ENCODE measurements around the gene SLC25A47. TPM values are rescaled to one million over a fixed set of nuclear protein-coding genes. Genes with fewer than 3 reads are reported as not detected.

The SLC25A47 gene
- total RNA-seq, 1 experiment from 2014 or later, result not detected

DNA sequence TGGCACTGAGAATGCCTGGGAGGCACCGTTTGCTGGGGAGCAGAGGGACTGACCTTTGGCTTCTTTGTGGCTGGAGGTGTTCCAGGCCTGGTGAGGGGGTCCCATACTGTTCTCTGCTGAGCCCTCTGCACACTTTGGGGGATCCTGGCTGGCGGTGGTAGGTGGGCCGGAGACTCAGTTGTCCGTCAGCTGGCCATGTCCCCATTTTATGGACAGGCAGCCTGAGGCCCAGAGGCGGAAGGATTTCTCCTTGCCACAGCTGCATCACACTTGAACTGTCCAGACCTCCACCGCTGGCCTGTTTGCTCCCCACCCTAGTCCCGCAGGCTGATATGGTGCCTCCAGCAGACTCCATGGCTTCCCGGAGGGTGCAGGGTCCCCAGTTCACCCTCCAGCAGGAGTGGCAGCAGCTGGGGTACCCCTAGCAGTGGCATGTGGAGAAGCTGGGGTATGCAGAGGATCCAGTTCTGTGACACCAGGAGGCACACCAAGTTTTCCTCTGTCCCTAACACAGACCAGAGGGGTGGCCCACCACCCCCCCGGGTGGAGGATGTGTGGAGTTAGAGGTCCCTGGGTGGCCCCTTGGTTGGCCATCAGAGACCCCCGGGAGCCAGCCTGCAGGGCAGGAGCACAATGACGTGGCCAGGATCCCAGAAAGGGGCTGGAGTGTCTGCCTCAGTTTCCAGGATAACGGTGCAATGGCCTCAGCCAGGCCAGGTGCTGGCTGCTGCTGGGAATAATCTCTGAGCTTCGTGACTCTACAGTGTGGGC lies 31.6 kb upstream of the SLC25A47 start:
- Histone ChIP-seq H3K4me3 (ENCODE audit: low read depth in 2 of 2, low read length in 2 of 2) (no peak overlapping the region), H3K4me1 (ENCODE audit: control insufficient read depth, insufficient read depth, low read length) (peaks cover 14% of the 10 kb centered on the region), H3K9me3 (ENCODE audit: control insufficient read depth, insufficient read depth, low read depth, low read length) (no peaks in the 10 kb centered on the region), H3K27ac (ENCODE audit: low read length) (no peak overlapping the region), H3K36me3 (ENCODE audit: control insufficient read depth, insufficient read depth, low read length) (no peaks in the 10 kb centered on the region), H3K27me3 (ENCODE audit: control insufficient read depth, insufficient read depth, low read length) (no peaks in the 10 kb centered on the region)
- in situ Hi-C loops (cut with HindIII; ENCODE audit: low pct_unique_long_range_greater_than_20kb, low sequenced_read_pairs), result no loop called here
- POLR2A ChIA-PET, result no interaction called here
- ATAC-seq, result no peak
- DNase-seq (ENCODE audit: low read depth, low spot score), result no peak
- intact Hi-C loops (cut with micrococcal nuclease; ENCODE audit: unreplicated experiment), result no loop called here
- no TSS peak for BruUV-seq (replicated peaks)
- CTCF ChIA-PET, result interaction anchor here (0.5 kb wide), 1 partner anchor 11 kb away, joined by 4 read pairs; no protein-coding TSS in a partner anchor
- TF ChIP-seq SIN3A (IDR thresholded peaks at IDR 0.05; ENCODE audit: borderline replicate concordance, insufficient read depth, low read depth, low read length) (no peak), POLR2AphosphoS5 (IDR thresholded peaks at IDR 0.05; ENCODE audit: low read depth, low read length) (no peak), TCF7L2 (IDR thresholded peaks at IDR 0.05; ENCODE audit: low read depth, low read length) (no peak)
- TF ChIP-seq, protein P1, sequence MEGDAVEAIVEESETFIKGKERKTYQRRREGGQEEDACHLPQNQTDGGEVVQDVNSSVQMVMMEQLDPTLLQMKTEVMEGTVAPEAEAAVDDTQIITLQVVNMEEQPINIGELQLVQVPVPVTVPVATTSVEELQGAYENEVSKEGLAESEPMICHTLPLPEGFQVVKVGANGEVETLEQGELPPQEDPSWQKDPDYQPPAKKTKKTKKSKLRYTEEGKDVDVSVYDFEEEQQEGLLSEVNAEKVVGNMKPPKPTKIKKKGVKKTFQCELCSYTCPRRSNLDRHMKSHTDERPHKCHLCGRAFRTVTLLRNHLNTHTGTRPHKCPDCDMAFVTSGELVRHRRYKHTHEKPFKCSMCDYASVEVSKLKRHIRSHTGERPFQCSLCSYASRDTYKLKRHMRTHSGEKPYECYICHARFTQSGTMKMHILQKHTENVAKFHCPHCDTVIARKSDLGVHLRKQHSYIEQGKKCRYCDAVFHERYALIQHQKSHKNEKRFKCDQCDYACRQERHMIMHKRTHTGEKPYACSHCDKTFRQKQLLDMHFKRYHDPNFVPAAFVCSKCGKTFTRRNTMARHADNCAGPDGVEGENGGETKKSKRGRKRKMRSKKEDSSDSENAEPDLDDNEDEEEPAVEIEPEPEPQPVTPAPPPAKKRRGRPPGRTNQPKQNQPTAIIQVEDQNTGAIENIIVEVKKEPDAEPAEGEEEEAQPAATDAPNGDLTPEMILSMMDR (IDR thresholded peaks at IDR 0.05), result no peak
- TF ChIP-seq, protein P2, sequence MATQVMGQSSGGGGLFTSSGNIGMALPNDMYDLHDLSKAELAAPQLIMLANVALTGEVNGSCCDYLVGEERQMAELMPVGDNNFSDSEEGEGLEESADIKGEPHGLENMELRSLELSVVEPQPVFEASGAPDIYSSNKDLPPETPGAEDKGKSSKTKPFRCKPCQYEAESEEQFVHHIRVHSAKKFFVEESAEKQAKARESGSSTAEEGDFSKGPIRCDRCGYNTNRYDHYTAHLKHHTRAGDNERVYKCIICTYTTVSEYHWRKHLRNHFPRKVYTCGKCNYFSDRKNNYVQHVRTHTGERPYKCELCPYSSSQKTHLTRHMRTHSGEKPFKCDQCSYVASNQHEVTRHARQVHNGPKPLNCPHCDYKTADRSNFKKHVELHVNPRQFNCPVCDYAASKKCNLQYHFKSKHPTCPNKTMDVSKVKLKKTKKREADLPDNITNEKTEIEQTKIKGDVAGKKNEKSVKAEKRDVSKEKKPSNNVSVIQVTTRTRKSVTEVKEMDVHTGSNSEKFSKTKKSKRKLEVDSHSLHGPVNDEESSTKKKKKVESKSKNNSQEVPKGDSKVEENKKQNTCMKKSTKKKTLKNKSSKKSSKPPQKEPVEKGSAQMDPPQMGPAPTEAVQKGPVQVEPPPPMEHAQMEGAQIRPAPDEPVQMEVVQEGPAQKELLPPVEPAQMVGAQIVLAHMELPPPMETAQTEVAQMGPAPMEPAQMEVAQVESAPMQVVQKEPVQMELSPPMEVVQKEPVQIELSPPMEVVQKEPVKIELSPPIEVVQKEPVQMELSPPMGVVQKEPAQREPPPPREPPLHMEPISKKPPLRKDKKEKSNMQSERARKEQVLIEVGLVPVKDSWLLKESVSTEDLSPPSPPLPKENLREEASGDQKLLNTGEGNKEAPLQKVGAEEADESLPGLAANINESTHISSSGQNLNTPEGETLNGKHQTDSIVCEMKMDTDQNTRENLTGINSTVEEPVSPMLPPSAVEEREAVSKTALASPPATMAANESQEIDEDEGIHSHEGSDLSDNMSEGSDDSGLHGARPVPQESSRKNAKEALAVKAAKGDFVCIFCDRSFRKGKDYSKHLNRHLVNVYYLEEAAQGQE (IDR thresholded peaks at IDR 0.05; ENCODE audit: insufficient read depth in 1 of 2, low read depth in 2 of 2, low read length in 1 of 2), result no peak

DNA sequence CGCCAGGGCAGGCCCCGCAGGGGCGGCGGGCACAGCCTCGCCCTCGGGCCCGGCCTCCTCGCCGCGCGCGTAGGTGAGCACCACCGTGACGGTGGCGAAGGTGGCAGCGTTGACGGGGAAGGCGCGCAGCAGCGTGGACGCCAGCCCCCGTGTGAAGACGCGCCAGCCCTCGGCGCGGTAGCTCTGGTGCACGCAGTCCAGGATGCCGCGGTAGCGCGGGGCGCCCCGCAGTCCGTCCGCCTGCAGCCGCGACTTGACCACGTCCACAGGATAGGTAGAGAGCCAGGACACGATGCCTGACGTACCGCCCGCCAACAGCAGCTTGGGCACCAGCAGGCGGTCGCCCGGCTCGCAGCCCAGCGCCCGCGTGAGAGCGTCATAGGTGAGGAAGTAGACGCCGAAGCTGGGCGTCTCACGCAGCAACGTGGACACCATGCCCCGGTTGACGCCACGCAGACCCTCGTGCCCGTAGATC lies 30.8 kb upstream of the SLC25A47 start:
- CTCF ChIA-PET, result no interaction called here

More for the DNA sequence above, 30.8 kb upstream of the SLC25A47 start:
- Histone ChIP-seq H3K4me1 (ENCODE audit: control insufficient read depth, insufficient read depth, low read length) (peaks cover 5% of the 10 kb centered on the region), H3K27me3 (ENCODE audit: control insufficient read depth, insufficient read depth, low read length) (no peaks in the 10 kb centered on the region), H3K36me3 (ENCODE audit: control insufficient read depth, insufficient read depth, low read length) (no peaks in the 10 kb centered on the region), H3K9me3 (ENCODE audit: control insufficient read depth, insufficient read depth, low read depth, low read length) (no peaks in the 10 kb centered on the region), H3K27ac (ENCODE audit: low read length) (no peak overlapping the region), H3K4me3 (ENCODE audit: low read depth in 2 of 2, low read length in 2 of 2) (no peak overlapping the region)
- intact Hi-C loops (cut with micrococcal nuclease; ENCODE audit: unreplicated experiment) (no loop called here), in situ Hi-C loops (cut with HindIII; ENCODE audit: low pct_unique_long_range_greater_than_20kb, low sequenced_read_pairs) (no loop called here)
- no peak for TF ChIP-seq SIN3A (IDR thresholded peaks at IDR 0.05; ENCODE audit: borderline replicate concordance, insufficient read depth, low read depth, low read length)
- no peak for TF ChIP-seq POLR2AphosphoS5 (IDR thresholded peaks at IDR 0.05; ENCODE audit: low read depth, low read length)
- no peak for TF ChIP-seq TCF7L2 (IDR thresholded peaks at IDR 0.05; ENCODE audit: low read depth, low read length)
- TF ChIP-seq, protein P2 (IDR thresholded peaks at IDR 0.05; ENCODE audit: insufficient read depth in 1 of 2, low read depth in 2 of 2, low read length in 1 of 2), result no peak
- TF ChIP-seq, protein P1 (IDR thresholded peaks at IDR 0.05), result no peak
- ATAC-seq (no peak), DNase-seq (ENCODE audit: low read depth, low spot score) (no peak)
- POLR2A ChIA-PET, result no interaction called here
- BruUV-seq (replicated peaks), result no TSS peak
